Activated naive CD4-positive, alpha-beta T cell (primary cell): ENCODE data around the gene ZCCHC24.

Experiments
- DNase-seq, 4 experiments: peaks; one replicate each; lab custom pipeline; 2025; lab: John Stamatoyannopoulos, UW

ZCCHC24 gene

GRCh38 chr10:79360499-79361342 is 84.7 kb downstream of the ZCCHC24 start:
- DNase-seq: no peak

- DNase-seq: no peak
Observed at GRCh38 chr10:79359816-79360498, 85.5 kb downstream of the ZCCHC24 start.

GRCh38 chr10:79358811-79359210 is 86.6 kb downstream of the ZCCHC24 start:
- DNase-seq: no peak

GRCh38 chr10:79357180-79357579 is 88.2 kb downstream of the ZCCHC24 start:
- DNase-seq: no peak

GRCh38 chr10:79356104-79356503 is 89.3 kb downstream of the ZCCHC24 start:
- DNase-seq: no peak

GRCh38 chr10:79355420-79356017 is 89.9 kb downstream of the ZCCHC24 start:
- DNase-seq: no peak

GRCh38 chr10:79354615-79355014 is 90.8 kb downstream of the ZCCHC24 start:
- no peak for DNase-seq

GRCh38 chr10:79354141-79354540 is 91.3 kb downstream of the ZCCHC24 start:
- DNase-seq: no peak

GRCh38 chr10:79353726-79354125 is 91.7 kb downstream of the ZCCHC24 start:
- no peak for DNase-seq

GRCh38 chr10:79353000-79353406 is 92.4 kb downstream of the ZCCHC24 start:
- no peak for DNase-seq

- DNase-seq: no peak
Observed at GRCh38 chr10:79352035-79352877, 93.2 kb downstream of the ZCCHC24 start.

GRCh38 chr10:79351332-79351731 is 94.1 kb downstream of the ZCCHC24 start:
- DNase-seq: no peak

- no peak for DNase-seq
Observed at GRCh38 chr10:79350407-79351154, 94.8 kb downstream of the ZCCHC24 start.

- DNase-seq: no peak
Observed at GRCh38 chr10:79349766-79350406, 95.5 kb downstream of the ZCCHC24 start.

GRCh38 chr10:79349072-79349491 is 96.3 kb downstream of the ZCCHC24 start:
- DNase-seq: no peak

- DNase-seq: no peak
Observed at GRCh38 chr10:79348640-79348988, 96.8 kb downstream of the ZCCHC24 start.

- peak; percentile 35 to 45 (median 40) for DNase-seq
Observed at GRCh38 chr10:79347894-79348639, 97.4 kb downstream of the ZCCHC24 start.

GRCh38 chr10:79347226-79347893 is 98.1 kb downstream of the ZCCHC24 start, which contains the start of gene PPIF:
Gene PPIF (plus strand): TSS chr10:79347469. CDS start chr10:79347549, 80 bp downstream.
- DNase-seq: peak; percentile 78 to 94 (median 88)
